Caki2 (cell line): ENCODE results near the gene DOCK1. TPM values are rescaled to one million over a fixed set of nuclear protein-coding genes. Genes with fewer than 3 reads are reported as not detected.

Experiments
- DNase-seq: peaks from one replicate; pipeline ENCODE4 v3.0.0-alpha.2; 2015; ENCODE audit warnings: low read depth
- in situ Hi-C: cut with HindIII; loops from 2 replicates; pipeline ENCODE4 v1.10.0; 2016; ENCODE audit warnings: low sequenced_read_pairs, low pct_unique_long_range_greater_than_20kb, mixed read lengths
- total RNA-seq: library from RNA; depleted of rRNA; stranded (reverse); fragments of >200 nt; shearing (Covaris generic); gene quantifications from 2 replicates; pipeline ENCODE4 v1.2.3, GENCODE V29; 2014; ENCODE audit warnings: low replicate concordance

Gene DOCK1
- total RNA-seq, 1 experiment from 2014 or later: 17.1 TPM

DNA sequence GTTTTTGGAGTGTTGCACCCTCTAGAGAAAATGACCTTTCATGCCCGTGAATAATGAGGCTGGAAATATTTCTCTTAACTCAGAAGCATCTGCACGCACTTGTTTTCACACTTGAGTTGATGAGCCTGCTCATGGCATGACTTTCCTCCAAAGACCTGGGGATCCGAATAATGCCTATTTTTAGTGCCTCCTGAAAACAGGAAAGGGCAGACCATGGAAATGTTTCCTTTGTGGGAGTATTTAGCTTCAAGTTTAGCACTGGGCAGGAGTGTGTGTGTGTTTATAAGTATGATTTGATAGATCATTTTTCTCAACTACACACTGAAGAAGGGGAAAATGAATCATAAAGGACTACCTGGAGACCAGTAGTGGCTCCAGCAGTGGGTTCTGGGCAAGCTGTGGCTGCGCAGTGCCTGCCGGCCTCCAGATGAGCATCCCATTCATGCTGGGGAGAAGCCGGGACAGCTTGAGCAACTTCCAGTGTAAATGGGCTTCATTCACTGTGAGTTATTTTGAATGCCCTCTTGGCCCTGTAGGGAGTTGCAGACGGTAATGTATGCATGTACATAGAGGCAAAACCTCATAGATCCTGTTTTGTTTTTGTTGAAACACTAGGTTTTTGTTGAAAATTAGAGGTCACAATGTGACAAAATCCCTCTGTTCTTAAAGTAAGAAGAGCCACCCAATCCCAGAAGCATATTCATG lies 408.9 kb downstream of the DOCK1 start:
- in situ Hi-C loops: no loop called here
- no peak for DNase-seq

DNA sequence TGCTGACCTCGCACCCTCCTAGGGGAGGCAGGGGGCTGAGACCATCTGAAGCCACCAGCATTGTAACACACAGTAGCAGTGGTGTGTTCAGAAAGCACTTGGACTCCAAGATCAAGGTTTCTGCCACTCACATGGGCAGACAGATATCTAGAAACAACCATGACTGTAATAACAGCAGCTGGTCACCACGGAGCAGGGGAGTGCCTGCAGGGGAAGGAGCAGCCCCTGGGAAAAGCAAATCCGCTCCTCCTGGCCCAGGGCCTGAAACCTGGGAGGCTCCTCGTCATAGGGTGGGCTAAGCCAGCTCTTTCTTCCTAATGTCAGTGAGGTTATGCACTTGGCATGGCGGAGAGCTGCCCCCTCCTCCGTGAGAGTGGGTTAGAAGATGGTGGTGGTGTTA lies 409.6 kb downstream of the DOCK1 start:
- in situ Hi-C loops: no loop called here
- no peak for DNase-seq

DNA sequence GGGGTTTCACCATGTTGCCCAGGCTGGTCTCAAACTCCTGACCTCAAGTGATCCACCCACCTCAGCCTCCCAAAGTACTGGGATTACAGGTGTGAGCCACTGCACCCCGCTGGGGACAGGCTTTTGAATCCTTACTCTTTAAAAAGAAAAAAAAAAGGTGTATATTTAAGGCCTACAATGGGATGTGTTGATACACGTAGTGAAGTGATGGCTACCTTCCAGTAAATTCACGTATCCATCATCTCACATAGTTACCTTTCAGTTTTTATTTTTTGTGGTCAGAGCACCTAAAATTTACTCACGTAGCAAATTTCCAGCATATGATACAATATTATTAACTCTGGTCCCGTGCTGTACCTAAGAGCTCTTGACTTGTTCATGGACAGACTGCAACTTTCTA lies 410.7 kb downstream of the DOCK1 start:
- in situ Hi-C loops: no loop called here
- DNase-seq: no peak

DNA sequence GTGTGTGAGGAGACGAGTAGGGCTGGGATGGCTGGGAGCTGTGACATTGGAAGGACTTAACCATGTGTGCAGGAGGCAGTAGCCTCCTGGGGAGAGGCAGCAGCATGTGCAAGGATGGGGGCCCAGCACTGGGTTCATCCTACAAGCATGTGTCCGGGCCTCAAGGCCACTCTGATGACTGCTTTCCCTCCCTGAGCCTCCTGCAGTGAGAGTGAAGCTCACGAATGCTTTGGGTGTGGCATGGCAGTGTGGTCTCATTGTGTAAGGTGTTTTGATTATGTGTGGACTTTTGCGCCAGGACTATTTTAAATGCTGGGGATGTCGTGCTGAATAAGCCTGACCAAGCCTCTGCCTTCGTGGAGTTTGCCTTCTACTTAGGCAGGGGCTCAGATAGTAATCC lies 413.2 kb downstream of the DOCK1 start:
- in situ Hi-C loops: no loop called here
- no peak for DNase-seq

DNA sequence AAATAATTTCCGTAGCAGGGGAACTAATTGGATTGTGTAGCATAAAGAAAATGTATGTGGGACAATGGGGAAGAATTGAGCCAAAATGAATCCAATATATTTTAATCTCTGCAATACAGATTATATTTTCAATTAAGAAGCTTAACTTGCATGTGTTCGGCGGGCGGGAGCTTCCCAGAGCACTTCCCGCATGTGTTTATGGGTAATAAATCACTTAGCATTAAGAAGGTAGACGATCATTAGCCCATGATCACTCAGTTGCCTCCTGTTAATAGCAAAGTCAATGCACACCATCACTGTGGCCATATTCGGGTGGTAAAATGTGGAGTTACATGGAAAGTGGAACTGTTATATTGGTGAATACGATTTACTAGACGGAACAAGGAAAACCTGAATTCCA lies 414.0 kb downstream of the DOCK1 start:
- in situ Hi-C loops: no loop called here
- no peak for DNase-seq

DNA sequence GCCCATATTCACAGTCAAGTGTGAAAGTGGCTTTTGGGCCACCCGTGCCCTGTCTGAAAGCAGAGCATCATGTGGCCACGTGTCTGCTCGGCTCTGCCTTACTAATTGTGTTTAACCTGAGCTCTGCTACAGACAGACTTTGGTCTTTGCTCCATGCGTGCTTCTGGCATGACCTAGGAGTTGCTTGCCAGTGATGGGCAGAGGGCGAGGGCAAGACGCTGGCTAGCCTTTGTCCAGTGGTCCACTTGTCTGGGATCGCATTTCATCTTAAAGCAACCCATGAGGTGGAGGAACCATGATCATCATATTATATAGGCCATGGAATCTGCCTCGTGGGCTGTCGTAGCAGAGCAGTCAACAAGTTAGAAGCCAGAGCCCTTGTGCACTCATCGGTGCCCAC lies 414.5 kb downstream of the DOCK1 start:
- DNase-seq: no peak
- in situ Hi-C loops: no loop called here

DNA sequence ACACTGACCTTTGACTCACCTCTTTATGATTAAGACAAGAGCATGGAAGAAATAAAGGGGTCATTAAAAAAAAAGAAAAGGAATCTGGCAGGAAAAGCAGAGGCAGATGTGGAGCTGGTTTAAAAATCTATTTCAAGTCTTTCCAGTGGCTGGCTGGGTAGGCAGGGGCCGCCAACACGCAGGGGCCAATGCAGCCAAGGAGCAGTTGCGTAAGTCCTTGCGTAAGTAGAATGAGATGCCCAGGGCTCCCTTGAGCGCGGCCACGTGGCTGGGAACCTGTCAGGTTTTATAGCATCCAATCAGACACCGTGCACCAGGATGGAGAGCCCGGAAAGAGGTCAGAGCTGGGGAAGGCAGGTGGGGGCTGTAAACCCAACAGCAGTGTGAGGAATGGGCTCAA lies 414.9 kb downstream of the DOCK1 start:
- in situ Hi-C loops: no loop called here
- DNase-seq: no peak

DNA sequence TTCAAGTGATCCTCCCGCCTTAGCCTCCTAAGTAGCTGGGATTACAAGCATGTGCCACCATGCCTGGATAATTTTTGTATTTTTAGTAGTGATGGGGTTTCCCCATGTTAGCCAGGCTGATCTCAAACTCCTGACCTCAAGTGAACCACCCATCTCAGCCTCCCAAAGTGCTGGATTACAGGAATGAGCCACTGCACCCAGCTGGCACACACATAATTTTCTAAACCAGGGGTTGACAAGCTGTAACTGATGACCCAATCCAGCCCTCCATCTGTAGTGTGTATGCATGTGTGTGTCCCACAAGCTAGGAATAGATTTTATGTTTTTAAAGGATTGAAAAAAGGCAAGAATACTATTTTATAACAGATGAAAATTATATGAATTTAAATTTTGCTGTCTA lies 417.1 kb downstream of the DOCK1 start:
- in situ Hi-C loops: no loop called here
- no peak for DNase-seq

DNA sequence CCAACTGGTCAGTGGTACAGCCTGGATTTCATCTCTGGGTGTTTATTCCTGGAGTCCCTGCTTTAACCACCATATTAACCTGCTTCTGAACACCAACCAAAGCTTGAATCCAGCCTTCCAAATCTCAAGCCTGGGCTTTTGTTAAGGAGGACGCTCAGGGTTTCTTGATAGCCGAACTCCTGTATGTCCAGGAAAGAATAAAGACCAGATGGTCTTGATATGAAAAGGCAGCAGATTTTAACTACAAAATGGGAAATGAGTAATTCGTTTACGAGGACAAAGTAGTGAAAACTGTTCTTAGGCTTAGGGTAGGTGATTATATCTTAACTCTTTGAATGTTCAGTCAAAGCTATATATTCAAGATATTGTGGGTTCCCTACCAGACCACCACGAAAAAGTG lies 420.3 kb downstream of the DOCK1 start:
- in situ Hi-C loops: no loop called here
- no peak for DNase-seq

DNA sequence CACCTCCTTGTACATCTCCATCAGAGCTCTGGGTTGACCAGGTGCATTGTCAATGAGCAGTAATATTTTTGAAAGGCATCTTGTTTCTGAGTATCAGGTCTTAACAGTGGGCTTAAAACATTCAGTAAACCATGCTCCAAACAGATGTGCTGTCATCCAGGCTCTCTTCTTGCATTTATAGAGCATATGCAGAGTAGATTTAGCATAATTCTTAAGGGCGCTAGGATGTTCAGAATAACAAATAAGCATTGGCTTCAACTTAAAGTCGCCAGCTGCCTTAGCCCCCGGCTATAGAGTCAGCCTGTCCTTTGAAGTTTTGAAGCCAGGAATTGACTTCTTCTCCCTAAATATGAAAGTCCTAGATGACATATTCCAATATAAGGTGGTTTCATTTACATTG lies 421.7 kb downstream of the DOCK1 start:
- in situ Hi-C loops: no loop called here
- DNase-seq: no peak

DNA sequence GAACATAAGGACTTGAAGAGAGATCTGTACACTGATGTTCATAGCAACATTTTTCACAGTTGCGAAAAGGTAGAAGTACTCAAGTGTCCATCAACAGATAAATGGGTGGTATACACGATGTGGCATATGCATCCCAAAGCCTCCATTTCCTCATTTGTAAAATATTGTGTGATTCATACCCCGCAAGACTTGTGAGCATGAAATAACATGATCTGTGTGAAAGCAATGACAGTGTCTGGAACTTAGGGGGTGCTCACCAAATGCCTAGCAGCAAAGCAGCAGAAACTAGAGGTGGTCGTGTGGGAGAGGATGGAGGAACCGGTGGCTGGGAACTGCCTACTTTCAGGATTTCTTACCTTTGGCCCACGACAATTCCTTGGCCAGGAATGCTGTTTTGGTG lies 426.5 kb downstream of the DOCK1 start:
- in situ Hi-C loops: no loop called here

DNA sequence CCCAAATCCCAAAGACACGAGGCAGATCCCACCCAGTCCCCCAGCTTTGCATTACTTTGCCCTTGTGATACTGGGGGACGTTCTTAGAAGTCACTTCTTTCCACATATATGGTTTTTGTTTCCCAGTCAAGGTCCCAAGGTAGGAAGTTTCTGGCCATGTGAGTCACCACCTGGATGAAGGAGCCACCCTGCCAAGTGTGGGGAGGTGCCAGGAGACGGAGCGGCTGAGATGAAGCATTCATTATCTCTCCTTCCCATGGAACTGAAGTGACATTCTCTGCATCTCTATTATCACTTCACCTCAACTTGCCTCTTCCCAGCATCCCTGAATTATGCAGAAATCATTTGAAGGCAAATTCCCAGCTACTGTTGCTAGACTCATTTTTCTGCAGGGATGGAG lies 427.4 kb downstream of the DOCK1 start:
- DNase-seq: no peak
- in situ Hi-C loops: no loop called here

More for the DNA sequence above, 426.5 kb downstream of the DOCK1 start:
- no peak for DNase-seq

DNA sequence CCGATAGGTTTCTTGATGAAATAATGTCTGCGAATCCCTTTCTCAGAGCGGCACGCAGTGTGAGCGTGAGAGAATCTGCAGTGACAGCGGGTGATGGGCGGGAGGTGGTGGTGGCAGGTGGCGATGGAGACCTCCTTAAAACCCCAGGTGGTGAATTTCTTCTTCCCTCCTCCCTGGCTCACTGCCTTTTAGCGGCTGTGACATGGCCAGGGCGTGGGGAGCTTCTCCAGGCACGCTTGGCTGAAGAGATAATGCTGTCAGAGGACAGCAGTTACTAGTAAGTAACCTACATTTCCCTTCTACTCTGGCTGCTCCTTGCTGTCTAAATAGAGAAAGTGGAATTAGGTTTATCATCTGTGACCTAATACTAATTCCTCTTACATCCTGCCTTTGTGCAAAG lies 432.6 kb downstream of the DOCK1 start:
- in situ Hi-C loops: no loop called here
- no peak for DNase-seq

DNA sequence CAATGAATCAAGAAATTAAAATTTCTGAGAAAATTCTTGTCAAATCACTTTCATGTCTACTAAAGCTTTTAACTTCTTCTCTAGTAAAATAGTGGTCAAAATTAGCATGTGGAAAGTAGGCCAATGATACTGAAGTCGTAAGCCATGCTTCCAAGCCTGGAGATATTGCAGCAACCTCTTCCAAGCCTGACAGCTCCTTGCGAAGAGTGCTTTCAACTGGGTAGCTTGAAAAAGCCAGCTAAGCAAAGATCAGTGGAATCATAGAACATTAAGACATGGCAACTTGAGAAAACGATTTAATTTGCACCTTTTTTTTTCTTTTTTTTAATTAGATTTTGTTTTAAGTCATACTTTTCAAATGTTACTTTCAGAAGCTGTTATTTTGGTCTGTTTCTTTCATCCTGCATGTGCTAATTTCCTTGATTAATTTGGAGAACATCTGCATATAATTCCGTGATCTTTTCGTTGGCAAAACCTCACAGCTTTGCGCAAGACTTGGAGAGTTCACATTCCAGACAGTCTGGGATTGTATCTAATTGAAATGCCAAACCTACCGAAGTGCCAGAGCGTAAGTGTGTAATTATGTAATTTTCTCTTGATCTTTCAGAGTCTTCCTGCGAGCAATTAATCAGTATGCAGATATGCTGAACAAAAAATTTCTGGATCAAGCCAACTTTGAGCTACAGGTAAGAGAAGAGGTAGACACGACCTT lies 433.3 kb downstream of the DOCK1 start:
- no peak for DNase-seq
- in situ Hi-C loops: no loop called here

DNA sequence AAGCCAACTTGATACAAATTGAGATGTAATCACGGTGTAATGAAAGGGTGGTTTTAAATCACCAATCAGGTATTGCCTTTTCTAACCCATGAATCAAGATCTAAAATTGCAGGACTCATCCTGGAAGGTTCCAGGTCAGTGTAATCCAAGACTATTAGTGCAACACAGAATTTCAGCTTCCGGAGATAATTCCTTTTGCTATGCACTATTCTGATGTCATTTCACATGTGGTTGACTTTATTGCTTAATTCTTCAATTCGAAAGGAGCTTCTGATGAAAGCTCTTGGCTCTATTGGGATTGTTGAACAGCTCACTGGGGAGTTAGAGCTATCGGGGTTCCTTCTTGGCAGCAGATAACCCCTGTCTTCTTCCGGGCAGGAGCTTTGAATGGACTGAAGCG lies 438.6 kb downstream of the DOCK1 start:
- DNase-seq: no peak

DNA sequence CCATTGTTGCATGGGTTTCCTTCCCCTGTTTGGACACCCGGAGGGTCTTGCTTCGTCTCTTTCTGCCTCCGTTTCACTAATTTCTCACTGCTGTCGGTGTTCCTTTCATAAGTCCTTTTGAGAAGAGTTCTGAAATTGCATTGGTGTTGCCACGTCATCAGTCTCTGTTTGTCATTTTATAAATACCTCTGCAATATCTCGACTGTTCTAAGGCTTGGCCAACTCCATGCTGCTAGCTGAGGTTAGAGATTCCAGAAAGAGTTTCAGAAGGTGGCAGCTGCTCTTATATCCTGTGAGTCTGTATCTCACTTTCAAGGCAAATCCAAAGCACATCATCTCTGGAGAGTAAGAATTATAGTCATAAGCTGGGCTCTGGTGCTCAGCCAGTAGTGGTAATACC lies 439.1 kb downstream of the DOCK1 start:
- no peak for DNase-seq
- in situ Hi-C loops: no loop called here

More for the DNA sequence above, 438.6 kb downstream of the DOCK1 start:
- in situ Hi-C loops: no loop called here

DNA sequence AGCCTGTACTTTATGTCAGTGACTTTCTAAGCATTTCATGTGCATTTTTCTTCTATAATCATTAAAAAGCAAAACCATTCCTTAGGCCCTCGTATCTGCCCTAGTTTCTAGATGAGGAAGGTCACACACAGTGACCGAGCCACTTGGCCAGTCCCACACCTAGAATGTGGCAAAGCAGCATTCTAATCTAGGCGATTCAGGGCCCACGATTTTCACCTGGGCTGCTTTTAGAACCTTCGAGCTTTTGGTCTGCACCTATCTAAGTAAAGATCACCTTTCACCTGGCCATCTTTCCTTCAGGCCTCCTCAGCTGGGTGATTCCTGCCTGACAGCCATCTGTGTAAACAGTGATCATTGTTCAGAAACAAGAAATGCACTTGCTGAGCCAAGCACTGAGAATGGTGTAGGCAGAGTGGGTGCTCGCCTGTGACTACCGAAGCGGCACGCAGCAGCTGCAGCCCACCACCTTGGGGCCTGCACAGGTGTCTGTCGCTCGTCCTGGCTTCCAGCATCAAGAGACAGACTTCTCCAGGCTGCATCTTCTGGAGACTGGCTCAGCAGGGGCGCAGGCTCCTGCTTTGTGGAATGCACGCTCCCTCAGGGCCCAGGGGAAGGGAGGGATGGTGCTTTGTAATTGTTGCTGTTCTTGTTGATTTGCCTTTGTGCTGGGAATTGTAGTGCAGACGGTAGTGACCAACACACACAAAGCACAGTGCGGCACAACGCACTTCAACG lies 440.2 kb downstream of the DOCK1 start:
- in situ Hi-C loops: no loop called here
- no peak for DNase-seq

DNA sequence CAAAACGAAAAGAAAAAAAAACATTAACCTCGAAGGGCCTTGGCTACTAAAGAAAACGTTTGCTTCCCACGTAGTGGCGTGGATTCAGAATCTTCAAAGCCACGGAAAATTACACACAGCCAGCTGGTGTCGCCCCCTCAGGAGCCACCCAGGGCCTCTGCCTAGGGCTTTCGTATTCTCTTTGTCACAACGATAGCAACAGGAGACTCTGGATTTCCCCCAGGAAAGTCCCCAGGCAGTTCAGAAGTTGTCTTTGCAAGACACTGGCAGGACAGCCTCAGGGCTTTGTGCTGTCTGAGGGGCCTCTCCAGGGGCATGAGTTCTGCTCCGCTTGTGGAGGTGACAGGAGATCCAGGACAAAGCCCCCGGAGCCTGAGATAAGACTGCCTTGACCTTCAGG lies 441.4 kb downstream of the DOCK1 start:
- in situ Hi-C loops: no loop called here
- DNase-seq: no peak

DNA sequence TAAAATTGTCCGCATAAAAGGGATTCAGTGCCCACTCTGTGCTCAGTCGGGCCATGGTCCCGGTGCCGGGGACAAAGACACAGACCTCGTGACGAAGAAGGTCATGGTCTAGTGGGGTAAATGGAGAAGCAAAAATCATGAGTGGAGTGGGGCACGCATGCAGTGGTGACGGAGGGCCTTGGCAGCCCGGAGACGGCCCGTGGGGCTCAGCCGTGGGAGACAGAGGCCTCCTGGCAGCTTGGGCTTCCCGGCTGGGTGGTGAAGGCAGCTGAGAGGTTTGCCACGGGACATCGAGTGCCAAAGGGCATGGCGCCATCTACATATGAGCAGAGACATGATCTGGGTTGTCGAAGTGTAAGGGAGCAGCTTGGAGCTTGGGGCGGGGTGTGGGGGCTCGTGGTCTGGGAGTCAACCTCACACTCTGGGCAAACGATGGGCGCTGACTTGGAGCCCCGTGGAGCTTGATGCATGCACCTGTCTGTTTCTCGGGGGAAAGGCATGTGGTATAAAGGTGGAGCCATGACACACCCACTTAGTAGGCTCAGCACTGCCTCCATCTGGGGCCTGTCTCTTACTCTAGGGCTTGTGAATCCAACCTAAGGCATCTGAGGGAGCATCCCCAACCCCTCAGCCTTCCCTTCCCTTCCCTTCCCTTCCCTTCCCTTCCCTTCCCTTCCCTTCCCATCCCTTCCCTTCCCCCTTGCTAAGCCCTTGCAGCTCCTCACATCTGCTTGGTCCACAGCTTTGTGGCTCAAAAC lies 442.2 kb downstream of the DOCK1 start:
- in situ Hi-C loops: no loop called here
- no peak for DNase-seq
